ENCODE results near the gene PSMD1.

DNA sequence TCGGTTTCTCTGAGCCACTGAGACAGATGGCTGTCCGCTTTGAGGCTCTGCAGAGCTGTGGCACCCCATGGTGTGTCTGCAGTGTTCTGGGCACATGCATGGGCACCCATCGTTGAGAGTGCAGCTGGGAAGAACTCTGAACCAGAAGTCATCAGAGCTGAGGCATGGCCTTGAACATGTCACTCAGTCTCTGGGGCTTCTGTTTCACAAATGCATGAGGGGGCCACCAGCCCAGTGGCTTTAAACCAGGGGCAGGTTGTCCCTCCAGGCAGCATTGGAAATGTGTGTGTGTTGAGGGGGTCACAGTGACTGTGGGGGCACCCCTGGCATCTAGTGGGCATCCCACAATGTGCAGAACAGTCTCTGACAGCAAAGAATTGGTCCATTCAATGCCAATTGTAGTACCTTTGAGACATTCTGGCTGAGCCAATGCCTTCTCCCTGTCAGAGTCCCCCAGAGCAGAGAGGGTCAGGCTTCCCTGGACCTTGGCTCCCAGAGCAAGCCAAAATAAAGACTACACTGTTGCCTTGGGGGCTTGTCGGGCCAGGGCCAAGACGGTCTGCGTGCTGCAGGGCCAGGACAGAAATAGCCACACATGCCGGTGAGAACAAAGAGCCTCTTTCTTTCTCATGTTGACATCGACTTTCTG, 9.3 kb upstream of the PSMD1 start:
- TF ChIP-seq POLR2A (IDR thresholded peaks at IDR 0.05), result no peak
- TF ChIP-seq, protein P1, sequence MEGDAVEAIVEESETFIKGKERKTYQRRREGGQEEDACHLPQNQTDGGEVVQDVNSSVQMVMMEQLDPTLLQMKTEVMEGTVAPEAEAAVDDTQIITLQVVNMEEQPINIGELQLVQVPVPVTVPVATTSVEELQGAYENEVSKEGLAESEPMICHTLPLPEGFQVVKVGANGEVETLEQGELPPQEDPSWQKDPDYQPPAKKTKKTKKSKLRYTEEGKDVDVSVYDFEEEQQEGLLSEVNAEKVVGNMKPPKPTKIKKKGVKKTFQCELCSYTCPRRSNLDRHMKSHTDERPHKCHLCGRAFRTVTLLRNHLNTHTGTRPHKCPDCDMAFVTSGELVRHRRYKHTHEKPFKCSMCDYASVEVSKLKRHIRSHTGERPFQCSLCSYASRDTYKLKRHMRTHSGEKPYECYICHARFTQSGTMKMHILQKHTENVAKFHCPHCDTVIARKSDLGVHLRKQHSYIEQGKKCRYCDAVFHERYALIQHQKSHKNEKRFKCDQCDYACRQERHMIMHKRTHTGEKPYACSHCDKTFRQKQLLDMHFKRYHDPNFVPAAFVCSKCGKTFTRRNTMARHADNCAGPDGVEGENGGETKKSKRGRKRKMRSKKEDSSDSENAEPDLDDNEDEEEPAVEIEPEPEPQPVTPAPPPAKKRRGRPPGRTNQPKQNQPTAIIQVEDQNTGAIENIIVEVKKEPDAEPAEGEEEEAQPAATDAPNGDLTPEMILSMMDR (IDR thresholded peaks at IDR 0.05), result no peak

All from esophagus squamous epithelium (tissue), 4 donors.